T follicular helper cell (primary cell): ENCODE measurements around the gene ZFYVE28.
A peak's percentile ranks its signal among the peaks of the same experiment; 100 is the strongest.
"Not testable (repeated sequence)": the region's sequence is repeated elsewhere in the genome, so short reads cannot be mapped to it uniquely, and the experiment has no call there.

ENCODE experiments used
- DNase-seq: peaks from one replicate; pipeline ENCODE4 v3.0.0-alpha.2; 2020; ENCODE audit warnings: low read depth

ZFYVE28 gene

DNA sequence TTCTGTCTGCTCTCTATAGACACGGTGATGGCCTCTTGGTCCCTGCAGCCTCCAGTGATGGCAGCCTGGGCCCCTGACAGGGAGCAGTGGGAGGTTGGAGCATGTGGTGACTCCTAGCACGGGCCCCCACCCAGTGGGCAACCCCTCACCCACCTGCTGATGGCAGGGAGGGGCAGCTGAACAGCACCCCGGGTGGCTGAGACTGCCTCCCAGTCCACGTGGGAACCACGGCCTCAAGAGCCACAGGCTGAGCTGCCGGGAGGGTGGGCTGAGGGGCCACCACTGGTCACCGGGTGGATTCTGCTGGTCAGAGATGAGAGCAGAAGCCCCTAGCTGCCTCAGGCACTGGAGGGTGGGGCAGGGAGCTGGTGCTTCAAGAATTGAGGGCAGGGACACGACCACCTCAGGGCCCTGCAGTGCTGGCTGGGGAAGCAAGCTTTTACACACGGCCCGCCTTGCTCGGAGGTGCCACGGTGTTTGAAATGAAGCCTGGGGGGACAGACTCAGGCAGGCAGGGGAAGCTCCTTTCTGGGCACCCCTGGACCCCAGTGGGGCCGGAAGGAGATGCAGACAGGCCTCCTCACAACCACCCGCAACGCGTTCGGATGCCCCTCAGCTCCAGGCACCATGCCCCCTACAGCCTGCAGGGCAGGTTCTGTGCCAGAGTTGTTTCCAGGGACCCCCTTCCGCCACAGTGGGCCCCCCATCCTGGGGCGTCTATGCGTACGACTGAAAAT lies 170.2 kb downstream of the ZFYVE28 start:
- DNase-seq = no peak

DNA sequence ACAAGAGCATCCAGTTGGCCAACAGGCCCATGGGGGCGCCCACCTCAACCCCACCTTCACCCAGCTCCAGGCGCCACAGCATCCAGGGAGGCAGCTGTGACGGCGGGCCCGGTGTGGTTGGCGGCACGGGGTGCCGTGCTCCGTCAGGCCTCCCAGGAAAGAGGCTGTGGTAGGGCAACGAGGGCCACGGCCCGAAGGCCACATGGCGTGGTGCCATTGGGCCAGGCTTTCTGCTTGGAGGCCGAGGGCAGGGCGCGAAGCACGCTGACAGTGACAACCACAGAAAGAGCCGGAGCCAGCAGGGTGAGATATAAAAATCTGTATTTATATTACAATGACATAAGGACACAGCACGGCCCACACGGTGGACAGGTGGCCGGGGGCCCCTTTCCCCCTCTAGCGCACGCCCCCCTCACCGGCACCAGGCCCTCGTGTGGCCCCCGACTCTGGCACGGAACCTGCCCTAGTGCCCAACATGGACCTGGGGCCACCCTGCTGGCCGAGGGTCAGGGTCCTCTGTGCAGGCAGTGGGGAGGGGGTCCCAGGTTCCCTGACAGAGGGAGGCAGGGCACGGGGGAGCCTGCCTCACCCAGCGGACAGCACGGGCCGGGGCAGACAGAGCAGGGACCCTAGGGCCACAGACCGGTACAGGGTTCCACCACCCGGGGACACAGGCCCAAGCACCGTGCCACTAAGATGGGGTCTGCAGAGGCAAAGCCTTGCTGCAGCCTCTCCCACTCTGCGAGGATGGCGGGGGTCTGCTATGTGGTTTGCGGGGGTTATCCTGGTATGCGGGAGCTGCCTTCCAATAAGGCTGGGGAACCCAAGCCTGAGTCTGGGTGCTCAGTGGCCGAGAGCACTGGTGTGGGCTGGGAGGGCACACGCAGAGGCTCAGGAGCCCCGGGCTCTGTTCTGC lies 171.1 kb downstream of the ZFYVE28 start:
- no peak for DNase-seq

DNA sequence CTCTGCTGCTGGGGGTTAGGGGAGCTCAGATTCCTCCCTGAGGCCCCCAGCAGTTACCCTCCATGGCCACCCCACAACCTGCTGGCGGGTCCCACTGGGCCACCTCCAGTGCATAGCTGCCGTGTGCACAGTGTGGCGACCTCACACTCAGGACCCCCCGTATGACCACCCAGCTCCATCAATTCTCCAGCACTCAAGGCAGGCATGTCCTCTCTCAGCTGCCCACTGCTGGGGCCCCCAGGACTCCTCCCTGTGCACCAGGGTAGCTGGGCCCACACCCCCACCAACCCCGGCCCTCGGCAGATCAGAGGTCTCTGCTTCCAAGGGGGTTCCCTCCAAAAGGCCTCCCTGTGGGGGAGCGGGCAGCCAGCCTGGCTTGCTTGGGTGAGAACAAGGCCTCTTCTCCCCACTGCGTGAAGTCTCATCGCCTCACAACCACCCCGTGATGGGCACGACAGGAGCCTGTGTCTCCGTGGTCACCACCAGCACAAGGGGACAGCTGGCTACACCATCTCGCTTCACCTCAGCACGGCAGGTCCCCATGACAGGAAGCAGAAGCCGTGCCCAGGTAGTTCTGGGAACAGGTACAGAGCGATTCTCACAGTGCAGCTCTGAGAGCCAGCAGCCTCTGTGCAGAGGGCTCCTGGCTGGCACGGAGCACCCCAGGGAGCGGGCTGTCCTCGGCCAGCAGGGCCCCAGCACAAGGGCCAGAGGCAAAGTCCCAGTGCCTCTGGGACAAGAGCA lies 171.9 kb downstream of the ZFYVE28 start:
- no peak for DNase-seq

DNA sequence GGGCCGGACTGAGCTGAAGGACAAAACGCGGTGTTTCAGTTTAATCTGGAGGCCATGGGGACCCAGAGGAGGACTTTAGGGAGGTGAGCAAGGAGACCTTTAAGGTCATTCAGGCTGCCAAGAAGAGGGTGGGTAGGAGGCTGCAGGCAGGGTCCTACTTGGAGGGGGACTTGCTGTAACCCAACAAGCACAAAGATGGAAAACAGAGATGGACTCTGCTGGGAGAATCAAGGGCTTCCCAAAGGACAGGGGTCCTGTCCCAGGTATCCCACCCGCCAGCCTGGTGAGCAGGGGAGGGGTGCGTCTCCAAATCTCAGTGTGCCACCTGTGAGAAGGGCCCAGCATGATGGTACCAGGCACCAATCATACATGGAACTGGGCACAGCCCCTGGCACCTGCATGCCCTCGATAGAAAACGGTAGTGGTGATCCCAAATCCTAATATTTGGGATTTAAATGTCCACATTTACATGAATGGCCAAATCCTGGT lies 172.6 kb downstream of the ZFYVE28 start:
- no peak for DNase-seq

DNA sequence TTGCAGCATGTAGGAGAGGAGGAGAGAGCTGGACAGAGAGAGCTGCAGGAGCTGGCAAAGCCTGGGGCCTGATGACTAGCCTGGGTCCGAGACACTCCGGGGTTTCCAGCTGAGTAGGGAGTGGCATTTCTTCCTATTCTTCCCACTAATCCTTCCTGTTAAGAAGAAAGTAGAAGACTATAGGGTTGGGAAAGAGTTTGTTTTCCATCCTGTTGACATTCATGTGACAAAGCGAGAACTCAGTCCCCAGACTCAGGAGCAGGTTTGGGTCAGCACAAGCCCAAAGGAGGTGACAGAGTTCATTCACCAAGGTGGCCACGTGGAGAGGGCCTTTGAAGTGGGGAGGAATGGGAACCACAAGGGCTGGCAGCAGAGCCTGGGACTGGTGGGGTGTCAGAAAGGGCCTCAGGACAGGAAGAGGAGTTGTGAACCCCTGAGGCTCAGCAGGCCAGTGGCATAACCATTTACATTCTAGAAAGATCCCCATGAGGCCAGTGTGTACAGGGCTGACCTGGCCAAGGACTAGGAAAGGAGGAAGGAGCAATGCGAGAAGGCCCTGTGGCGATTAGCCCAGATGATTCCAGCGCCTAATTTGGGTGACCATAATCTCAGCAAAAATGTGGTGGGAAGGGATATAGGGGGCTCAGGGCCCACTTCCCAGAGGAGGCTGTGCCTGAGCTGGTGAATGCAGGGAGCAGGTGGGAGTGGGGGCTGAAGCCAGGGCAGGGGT lies 173.2 kb downstream of the ZFYVE28 start:
- no peak for DNase-seq

DNA sequence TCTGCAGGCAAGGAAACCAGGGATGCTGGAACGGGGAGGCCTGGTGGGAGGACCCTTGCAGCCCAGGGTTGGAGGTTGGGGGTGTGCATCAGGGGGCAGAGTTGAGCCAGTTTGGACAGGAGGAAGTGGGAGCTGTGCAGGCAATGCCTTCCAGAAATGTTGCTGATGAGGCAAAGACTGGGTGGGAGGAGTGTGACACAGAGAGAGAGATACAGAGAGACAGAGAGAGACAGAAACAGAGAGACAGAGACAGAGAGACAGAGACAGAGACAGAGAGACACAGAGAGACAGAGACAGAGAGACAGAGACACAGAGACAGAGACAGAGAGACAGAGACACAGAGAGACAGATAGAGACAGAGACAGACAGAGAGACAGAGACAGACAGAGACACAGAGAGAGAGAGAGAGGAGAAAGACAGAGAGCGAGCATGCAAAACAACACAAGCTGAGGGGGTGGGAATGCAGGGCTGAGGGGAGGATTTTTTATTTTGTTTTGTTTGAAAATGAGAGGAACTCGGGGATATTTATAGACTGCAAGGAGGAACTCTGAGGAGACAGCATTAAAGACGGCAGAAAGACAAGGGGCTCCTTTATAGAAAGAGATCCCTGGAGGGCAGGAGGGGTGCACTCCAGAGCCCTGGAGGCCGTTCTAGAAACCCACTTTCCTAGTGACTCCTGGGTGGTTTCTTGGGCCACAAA lies 174.6 kb downstream of the ZFYVE28 start:
- no peak for DNase-seq

DNA sequence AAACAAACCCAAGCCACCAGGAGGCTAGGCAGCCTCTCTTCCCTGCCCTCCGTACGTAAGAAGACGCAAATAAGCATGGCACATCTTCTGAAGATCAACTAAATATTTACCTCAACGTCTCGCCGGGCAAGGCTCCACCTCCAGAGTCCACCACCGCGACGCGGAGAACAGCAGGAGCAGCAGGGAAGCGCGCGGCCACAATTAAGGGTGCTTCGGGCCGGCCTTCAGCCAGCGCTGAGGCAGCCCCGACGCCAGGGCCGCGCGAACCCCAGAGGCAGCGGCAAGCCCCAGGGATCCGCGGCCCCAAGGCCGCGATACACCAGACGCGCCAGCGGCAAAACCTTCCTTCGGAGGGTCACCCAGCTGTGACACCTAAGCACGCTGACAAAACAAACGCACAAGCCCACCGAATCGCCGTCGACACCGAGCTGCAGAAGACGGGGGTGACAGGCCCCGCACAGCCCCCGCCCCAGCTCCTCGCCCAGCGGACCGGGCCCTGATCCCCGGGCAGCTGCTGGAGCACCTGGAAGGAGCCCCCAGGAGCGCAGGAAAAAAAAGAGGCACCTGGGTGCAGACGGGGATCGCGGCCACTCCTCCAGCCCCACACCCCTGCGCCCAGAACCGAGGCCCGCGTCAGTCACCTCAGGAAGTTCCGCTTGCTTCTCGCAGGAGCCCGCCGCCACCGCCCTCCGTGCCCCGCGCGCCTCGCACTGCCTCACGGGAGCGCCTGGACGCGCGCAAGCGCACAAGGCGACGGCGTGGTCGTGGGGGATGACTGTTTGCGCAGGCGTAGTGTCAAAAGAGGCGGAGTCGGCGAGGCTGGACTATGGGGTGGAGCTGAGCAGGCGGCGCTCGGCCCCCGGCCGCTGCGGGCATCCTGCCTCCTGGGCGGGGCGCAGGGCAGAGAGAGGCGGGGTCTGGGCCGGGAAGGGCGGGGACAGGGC lies 176.8 kb downstream of the ZFYVE28 start, which contains the start of the genes HAUS3 and POLN:
TSS of gene HAUS3 (minus strand) at position 712 of the 944 bp plus-strand sequence. CDS start 1,175 bp downstream, outside the sequence.
TSS of gene POLN (minus strand) at position 712 of the 944 bp plus-strand sequence. CDS start 12,890 bp downstream, outside the sequence.
- DNase-seq = peak; percentile 98

DNA sequence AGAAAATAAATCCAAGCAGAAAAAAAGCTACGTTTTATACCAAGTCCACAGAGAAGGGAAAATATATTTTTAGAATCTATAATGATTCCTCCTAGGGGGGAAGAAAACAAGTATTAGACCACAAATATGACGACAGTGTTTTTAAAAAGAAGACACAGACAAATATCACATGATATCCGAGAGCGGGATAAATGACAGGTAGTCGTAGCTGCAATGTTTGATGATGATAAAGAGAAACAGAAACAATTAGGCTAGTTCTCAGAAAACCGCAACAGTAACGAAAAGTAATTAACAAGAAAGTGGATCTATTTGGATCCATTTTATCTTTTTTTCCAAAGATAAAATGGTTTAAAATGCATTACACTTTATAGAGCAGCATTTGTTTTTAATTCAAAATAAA lies 177.4 kb downstream of the ZFYVE28 start:
- DNase-seq = no peak

DNA sequence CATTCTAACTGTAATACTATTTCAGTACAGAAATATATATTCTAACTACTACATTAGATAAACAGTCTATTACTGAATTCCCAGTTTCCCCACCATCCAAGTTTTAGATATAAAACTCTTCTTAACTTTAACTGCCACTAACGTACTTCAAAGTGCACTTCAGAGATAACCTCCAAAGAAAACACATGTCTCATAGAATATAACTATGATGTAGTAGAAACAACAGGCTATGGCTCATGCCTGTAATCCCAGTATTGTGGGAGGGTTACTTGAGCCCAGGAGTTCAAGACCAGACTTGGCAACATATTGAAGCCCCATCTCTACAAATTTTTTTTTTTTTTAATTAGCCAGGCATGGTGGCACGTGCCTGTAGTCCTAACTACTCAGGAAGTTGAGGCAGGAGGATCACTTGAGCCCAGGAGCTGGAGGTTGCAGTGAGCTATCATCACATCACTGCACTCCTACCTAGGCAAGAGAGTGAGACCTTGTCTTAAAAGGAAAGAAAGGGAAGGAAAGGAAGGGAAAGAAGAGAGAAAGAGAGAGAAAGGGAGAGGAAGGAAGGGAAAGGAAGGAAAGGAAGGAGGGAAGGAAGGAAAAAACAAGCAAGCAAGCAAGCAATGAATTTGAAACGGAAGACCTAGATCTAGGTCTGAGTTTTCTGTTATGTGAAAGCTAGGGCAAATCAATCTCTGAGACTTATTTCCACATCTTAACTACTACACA lies 181.3 kb downstream of the ZFYVE28 start:
- no peak for DNase-seq

DNA sequence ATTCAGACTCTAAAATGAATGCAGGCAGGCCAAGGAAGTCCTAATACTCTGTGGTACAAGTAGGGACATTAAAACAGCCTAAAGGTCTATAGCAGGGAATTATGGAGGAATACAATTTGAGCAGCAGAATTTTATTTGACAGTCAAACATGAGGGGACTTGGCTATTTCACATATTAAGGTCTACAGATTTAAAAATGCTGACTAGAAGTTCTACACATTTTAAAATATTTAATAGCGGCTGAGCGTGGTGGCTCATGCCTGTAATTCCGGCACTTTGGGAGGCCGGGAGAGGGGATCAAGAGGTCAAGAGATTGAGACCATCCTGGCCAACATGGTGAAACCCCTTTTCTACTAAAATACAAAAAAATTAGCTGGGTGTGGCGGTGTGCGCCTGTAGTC lies 187.4 kb downstream of the ZFYVE28 start:
- no peak for DNase-seq

DNA sequence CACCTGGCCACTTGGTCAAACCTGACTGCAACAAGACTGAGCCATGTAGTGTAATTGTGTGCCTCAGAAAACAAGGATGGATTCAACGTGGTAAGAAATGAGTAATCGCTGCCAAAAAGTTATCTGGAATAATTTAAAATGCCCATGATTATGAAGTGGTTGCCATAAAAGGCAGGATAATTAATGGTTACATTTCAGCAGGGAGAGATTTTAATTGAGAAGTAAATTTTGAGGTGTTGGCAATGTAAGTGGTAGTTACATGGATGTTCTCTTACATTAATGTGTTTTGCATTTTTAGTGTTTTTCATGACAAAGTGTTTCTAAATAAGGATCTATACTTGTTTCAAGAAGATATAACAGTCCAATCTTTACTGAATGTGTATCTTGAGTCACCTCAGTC lies 192.2 kb downstream of the ZFYVE28 start:
- DNase-seq = no peak

DNA sequence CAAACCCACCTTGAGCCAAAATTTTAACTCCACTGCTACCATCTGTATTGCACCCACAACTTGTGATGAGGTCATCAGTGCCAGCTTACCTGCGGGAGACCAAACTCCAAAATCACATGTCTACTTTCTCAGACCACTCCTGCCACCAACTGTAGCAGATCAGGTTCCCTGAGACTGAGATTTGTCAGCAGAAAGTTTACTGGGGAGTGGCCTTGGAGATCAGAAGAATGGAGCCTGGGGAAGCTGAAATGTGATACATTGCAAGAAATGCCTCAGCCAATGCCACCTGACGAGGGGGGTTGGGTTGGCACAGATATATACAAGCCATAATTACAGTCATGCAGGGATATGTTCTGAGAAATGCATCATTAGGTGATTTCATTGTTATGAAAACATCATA lies 195.6 kb downstream of the ZFYVE28 start:
- no peak for DNase-seq

DNA sequence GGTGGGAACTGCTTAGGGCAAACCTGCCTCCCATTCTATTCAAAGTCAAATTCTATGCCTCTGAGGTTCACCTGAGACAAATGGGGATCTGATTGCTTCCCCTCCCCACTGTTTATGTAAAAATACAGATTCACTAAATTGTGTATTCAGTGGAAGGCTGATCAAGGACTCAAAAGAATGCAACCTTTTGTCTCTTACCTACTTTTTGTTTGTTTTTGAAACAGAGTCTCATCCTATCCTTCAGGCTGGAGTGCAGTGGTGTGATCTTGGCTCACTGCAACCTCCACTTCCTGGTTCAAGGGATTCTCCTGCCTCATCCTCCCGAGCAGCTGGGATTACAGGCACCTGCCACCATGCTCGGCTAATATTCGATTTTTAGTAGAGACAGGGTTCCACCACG lies 197.1 kb downstream of the ZFYVE28 start:
- not testable (repeated sequence) for DNase-seq

DNA sequence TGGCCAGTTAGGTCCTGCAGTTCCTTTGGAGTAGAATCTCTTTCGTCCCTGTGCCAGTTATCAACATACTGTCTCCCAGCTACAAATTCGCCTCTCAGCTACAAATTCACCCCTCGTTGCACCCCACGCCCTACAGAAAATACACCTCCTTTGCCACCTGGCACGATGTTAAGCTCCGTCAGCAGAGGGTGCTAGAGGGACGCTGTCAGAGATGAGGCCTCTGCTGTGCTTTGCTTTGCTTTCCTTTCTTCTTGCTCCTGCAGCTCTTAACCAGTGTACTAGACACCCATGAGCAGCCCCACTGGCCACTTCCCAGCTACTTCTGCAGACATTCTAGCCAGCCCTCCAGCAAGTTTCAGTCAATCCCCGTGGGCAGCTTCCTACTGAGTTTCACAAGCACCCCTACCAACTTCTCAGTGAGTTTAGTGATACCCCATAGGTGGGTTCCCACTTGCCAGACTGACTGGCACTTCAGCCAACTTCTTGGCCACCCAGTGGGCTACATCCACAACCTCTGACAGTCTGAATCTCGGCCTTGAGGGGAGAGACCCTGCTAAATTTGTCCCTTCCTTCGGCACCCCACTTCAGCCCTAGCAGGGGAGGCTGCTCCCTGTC lies 198.3 kb downstream of the ZFYVE28 start:
- peak; percentile 74 for DNase-seq
